ENCODE data around the gene ADAM8.

DNA sequence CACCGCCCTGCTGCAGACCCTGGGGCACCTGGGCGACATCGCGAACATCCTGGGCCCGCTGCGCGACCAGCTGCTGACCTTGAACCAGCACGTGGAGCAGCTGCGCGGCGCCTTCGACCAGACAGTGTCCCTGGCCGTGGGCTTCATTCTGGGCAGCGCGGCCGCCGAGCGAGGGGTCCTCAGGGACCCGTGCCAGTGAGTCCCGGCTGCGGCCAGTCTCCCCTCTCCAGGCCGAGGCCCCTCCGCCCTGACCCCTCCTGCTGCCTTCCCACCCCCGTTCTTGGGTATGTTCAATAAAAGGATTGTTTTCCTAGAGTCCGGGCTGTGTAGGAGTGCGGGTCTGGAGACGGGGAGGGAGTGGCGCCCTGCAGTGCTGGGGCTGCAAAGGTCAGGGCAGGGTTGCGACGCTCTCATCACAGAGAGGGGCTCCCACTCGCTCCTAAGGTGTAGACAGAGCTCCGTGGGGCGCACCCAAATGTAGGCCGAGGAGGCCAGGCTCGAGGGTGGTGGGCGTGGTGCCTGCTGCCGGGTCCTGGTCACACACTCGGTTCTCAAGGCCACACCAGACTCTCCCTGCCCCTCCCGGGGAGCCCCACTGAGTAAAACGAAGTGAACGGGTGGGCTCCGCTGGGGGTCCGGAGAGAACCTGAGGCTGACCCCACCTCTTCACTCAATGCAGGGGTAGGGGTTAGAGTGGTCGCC is 45.3 kb downstream of the ADAM8 start:
- no peak for TF ChIP-seq REST (IDR thresholded peaks at IDR 0.05; ENCODE audit: insufficient read depth in 1 of 2, low read depth in 2 of 2, low read length in 1 of 2)
- no peak for TF ChIP-seq POLR2AphosphoS5 (IDR thresholded peaks at IDR 0.05; ENCODE audit: low read depth, low read length)
- no peak for TF ChIP-seq CTCF (IDR thresholded peaks at IDR 0.05)
- TF ChIP-seq SIN3A (IDR thresholded peaks at IDR 0.05; ENCODE audit: borderline replicate concordance, insufficient read depth, low read depth, low read length): no peak
- no peak for TF ChIP-seq TCF7L2 (IDR thresholded peaks at IDR 0.05; ENCODE audit: low read depth, low read length)
